Natural killer cell (primary cell): ENCODE data around the gene IFT43. TPM values are rescaled to one million over a fixed set of nuclear protein-coding genes. Genes with fewer than 3 reads are reported as not detected.

Experiments used
- ATAC-seq, 3 donors: fragments of 150-1000 bp in 2 of 3; fragments of 200-7000 bp in 1 of 3; cut with Tn5 transposase; 1 replicate in 1 of 3; 2 replicates in 2 of 3; pipeline ENCODE4 v1.10.0; 2021; ENCODE audit warnings: mild to moderate bottlenecking in 2 of 3, moderate library complexity in 2 of 3
- DNase-seq, 2 donors: peaks; one replicate each; pipeline versions ENCODE4 v3.0.0 to v3.0.0-alpha.2; 2013 to 2021; ENCODE audit warnings: mixed read lengths in 1 of 2
- H3K27ac ChIP-seq: one replicate; pipeline ENCODE4 v1.5.1; 2013; ENCODE audit warnings: mild to moderate bottlenecking, low read length
- H3K27me3 ChIP-seq: one replicate; pipeline ENCODE4 v1.6.1; 2013; ENCODE audit warnings: low read length; ENCODE audit not compliant: control insufficient read depth, insufficient read depth
- H3K36me3 ChIP-seq: one replicate; pipeline ENCODE4 v1.6.1; 2013; ENCODE audit warnings: low read length; ENCODE audit not compliant: control insufficient read depth, insufficient read depth
- H3K4me1 ChIP-seq: one replicate; pipeline ENCODE4 v1.6.1; 2013; ENCODE audit warnings: low read length; ENCODE audit not compliant: control insufficient read depth, insufficient read depth
- H3K4me3 ChIP-seq: one replicate; pipeline ENCODE4 v1.5.1; 2013; ENCODE audit warnings: low read length
- H3K9me3 ChIP-seq: one replicate; pipeline ENCODE4 v1.6.1; 2013; ENCODE audit warnings: low read length; ENCODE audit not compliant: control insufficient read depth, insufficient read depth
- H3K27ac Mint-ChIP-seq, 2 donors: one replicate each; pipeline ENCODE4 v1.8.0; 2022; ENCODE audit warnings: mild to moderate bottlenecking in 2 of 2, mixed read lengths in 2 of 2, moderate library complexity in 1 of 2
- H3K27me3 Mint-ChIP-seq, 2 donors: one replicate each; pipeline ENCODE4 v1.8.0; 2022; ENCODE audit warnings: low read depth in 2 of 2, mixed read lengths in 2 of 2
- H3K36me3 Mint-ChIP-seq: one replicate; pipeline ENCODE4 v1.8.0; 2022; ENCODE audit warnings: mixed read lengths
- H3K4me1 Mint-ChIP-seq, 2 donors: one replicate each; pipeline ENCODE4 v1.8.0; 2022; ENCODE audit warnings: mixed read lengths in 2 of 2
- H3K4me3 Mint-ChIP-seq: one replicate; pipeline ENCODE4 v1.8.0; 2022; ENCODE audit warnings: mild to moderate bottlenecking, moderate library complexity, mixed read lengths
- H3K9me3 Mint-ChIP-seq, 2 donors: one replicate each; pipeline ENCODE4 v1.8.0; 2022; ENCODE audit warnings: mixed read lengths in 2 of 2
- CTCF ChIP-seq: fragments of 200-600 bp; IDR thresholded peaks from one replicate; pipeline ENCODE4 v1.8.0; 2022; ENCODE audit warnings: antibody characterized with exemption
- WGBS: methylation state at CpG from one replicate; pipeline ENCODE4 v1.1.7; 2013; ENCODE audit warnings: missing lambda C conversion rate; ENCODE audit not compliant: insufficient coverage; 5-methylcytosine and 5-hydroxymethylcytosine counted together
- intact Hi-C: fragments of 100-400 bp; cut with micrococcal nuclease; formaldehyde crosslinking; loops from one replicate; pipeline ENCODE4 v1.14.2; 2022
- total RNA-seq, 4 donors: library from RNA; stranded (reverse); fragments of 120-200 nt in 1 of 4; gene quantifications; one replicate each; pipeline versions ENCODE4 v1.2.3 to v1.2.4, GENCODE V29; 2013 to 2022

IFT43 gene
- total RNA-seq, 3 donors from 2014 or later (not counting 1 experiment from before 2014, with no cell fraction given), result 19.0 to 20.8 (median 20.7) TPM

- H3K27ac Mint-ChIP-seq, result no peak overlapping the region
- Histone ChIP-seq H3K4me1 (no peaks in the 10 kb centered on the region), H3K27ac (no peak overlapping the region), H3K4me3 (no peak overlapping the region), H3K9me3 (no peaks in the 10 kb centered on the region), H3K36me3 (no peaks in the 10 kb centered on the region), H3K27me3 (peaks cover 6% of the 10 kb centered on the region)
- H3K4me3 Mint-ChIP-seq, result no peak overlapping the region
- no peaks in the 10 kb centered on the region for H3K9me3 Mint-ChIP-seq
- WGBS, result 36% methylated on average over 4 of the region's 4 CpGs
- H3K27me3 Mint-ChIP-seq, result peaks cover 63 to 76% of the 10 kb centered on the region in 2 donors
- DNase-seq, result peak in 1 of 2 donors; percentile 11
- no peak for TF ChIP-seq CTCF
- intact Hi-C loops, result no loop called here
- ATAC-seq, result no peak
- no peaks in the 10 kb centered on the region for H3K36me3 Mint-ChIP-seq
- H3K4me1 Mint-ChIP-seq, result no peaks in the 10 kb centered on the region
Measured at GRCh38 chr14:76133103-76133502, 147.5 kb downstream of the IFT43 start.

Other genes with a start within 250 kb of the IFT43 start
- 10 to 100 TPM; 10.6 to 12.8 (median 12.3) TPM for gene TGFB3, start 3.8 kb upstream of the IFT43 start, total RNA-seq
- 100 to 1,000 TPM in 1 of 3 donors, 10 to 100 TPM in 2; 69.1 to 111 (median 90.4) TPM for gene GPATCH2L, start 166.2 kb downstream of the IFT43 start, total RNA-seq